Adipocyte (in vitro differentiated cells): ENCODE measurements around the gene MEIS2.

Experiments used
- DNase-seq: peaks from one replicate; pipeline ENCODE4 v3.0.0-alpha.2; 2015; ENCODE audit warnings: low read depth
- H3K27me3 ChIP-seq: replicated peaks from 2 replicates; pipeline ENCODE4 v1.7.0; 2013; ENCODE audit warnings: mild to moderate bottlenecking, low read length, moderate library complexity; ENCODE audit not compliant: control insufficient read depth, insufficient read depth
- H3K36me3 ChIP-seq: 2 replicates; pipeline ENCODE4 v1.7.0; 2013; ENCODE audit warnings: low read length, mild to moderate bottlenecking, moderate library complexity; ENCODE audit not compliant: control insufficient read depth, insufficient read depth, severe bottlenecking
- H3K4me1 ChIP-seq: 2 replicates; pipeline ENCODE4 v1.7.0; 2013; ENCODE audit warnings: mild to moderate bottlenecking, low read length, moderate library complexity; ENCODE audit not compliant: control insufficient read depth, insufficient read depth
- H3K4me3 ChIP-seq: 2 replicates; pipeline ENCODE4 v1.7.0; 2013; ENCODE audit warnings: mild to moderate bottlenecking, low read length, moderate library complexity
- H3K9ac ChIP-seq: 2 replicates; pipeline ENCODE4 v1.7.0; 2013; ENCODE audit warnings: mild to moderate bottlenecking, low read length, moderate library complexity
- H3K9me3 ChIP-seq: 2 replicates; pipeline ENCODE4 v1.7.0; 2013; ENCODE audit warnings: mild to moderate bottlenecking, low read length, moderate library complexity; ENCODE audit not compliant: control insufficient read depth

MEIS2 gene

GRCh38 chr15:37070686-37071085, 29.7 kb downstream of the MEIS2 start:
- no peaks in the 10 kb centered on the region for H3K9me3 ChIP-seq
- H3K4me1 ChIP-seq, result peaks cover 6% of the 10 kb centered on the region
- no peak overlapping the region for H3K9ac ChIP-seq
- peaks cover 42% of the 10 kb centered on the region for H3K36me3 ChIP-seq
- no peak overlapping the region for H3K4me3 ChIP-seq
- no peak for DNase-seq
- H3K27me3 ChIP-seq, result no peaks in the 10 kb centered on the region

GRCh38 chr15:37061996-37062395, 38.4 kb downstream of the MEIS2 start:
- no peaks in the 10 kb centered on the region for H3K27me3 ChIP-seq
- H3K9me3 ChIP-seq, result no peaks in the 10 kb centered on the region
- H3K4me3 ChIP-seq, result no peak overlapping the region
- H3K36me3 ChIP-seq, result peaks cover 31% of the 10 kb centered on the region
- peaks cover 16% of the 10 kb centered on the region for H3K4me1 ChIP-seq
- H3K9ac ChIP-seq, result no peak overlapping the region
- DNase-seq, result no peak

- Histone ChIP-seq H3K4me3 (no peak overlapping the region), H3K4me1 (peaks cover 24% of the 10 kb centered on the region), H3K27me3 (no peaks in the 10 kb centered on the region), H3K9me3 (no peaks in the 10 kb centered on the region), H3K9ac (no peak overlapping the region), H3K36me3 (peaks cover 22% of the 10 kb centered on the region)
- DNase-seq, result peak; percentile 83
Measured at GRCh38 chr15:37059086-37059485, 41.3 kb downstream of the MEIS2 start.

- no peaks in the 10 kb centered on the region for H3K9me3 ChIP-seq
- DNase-seq, result peak; percentile 12
- H3K9ac ChIP-seq, result no peak overlapping the region
- no peak overlapping the region for H3K4me3 ChIP-seq
- H3K27me3 ChIP-seq, result no peaks in the 10 kb centered on the region
- peaks cover 22% of the 10 kb centered on the region for H3K36me3 ChIP-seq
- H3K4me1 ChIP-seq, result peaks cover 26% of the 10 kb centered on the region
Measured at GRCh38 chr15:37058316-37058985, 41.9 kb downstream of the MEIS2 start.

- Histone ChIP-seq H3K36me3 (peaks cover 24% of the 10 kb centered on the region), H3K9ac (no peak overlapping the region), H3K4me3 (no peak overlapping the region), H3K9me3 (no peaks in the 10 kb centered on the region), H3K4me1 (peaks cover 32% of the 10 kb centered on the region), H3K27me3 (no peaks in the 10 kb centered on the region)
- DNase-seq, result no peak
Measured at GRCh38 chr15:37057831-37058230, 42.5 kb downstream of the MEIS2 start.

- H3K36me3 ChIP-seq, result peaks cover 22% of the 10 kb centered on the region
- H3K9me3 ChIP-seq, result no peaks in the 10 kb centered on the region
- no peak overlapping the region for H3K4me3 ChIP-seq
- no peak overlapping the region for H3K9ac ChIP-seq
- no peak for DNase-seq
- H3K4me1 ChIP-seq, result peaks cover 32% of the 10 kb centered on the region
- no peaks in the 10 kb centered on the region for H3K27me3 ChIP-seq
Measured at GRCh38 chr15:37057256-37057655, 43.1 kb downstream of the MEIS2 start.

- Histone ChIP-seq H3K9me3 (no peaks in the 10 kb centered on the region), H3K9ac (no peak overlapping the region), H3K4me1 (peaks cover 32% of the 10 kb centered on the region), H3K27me3 (no peaks in the 10 kb centered on the region), H3K36me3 (peaks cover 19% of the 10 kb centered on the region), H3K4me3 (no peak overlapping the region)
- DNase-seq, result no peak
Measured at GRCh38 chr15:37056177-37057121, 43.9 kb downstream of the MEIS2 start.

GRCh38 chr15:37055481-37055880, 44.9 kb downstream of the MEIS2 start:
- H3K9me3 ChIP-seq, result no peaks in the 10 kb centered on the region
- no peak overlapping the region for H3K4me3 ChIP-seq
- no peaks in the 10 kb centered on the region for H3K27me3 ChIP-seq
- H3K9ac ChIP-seq, result no peak overlapping the region
- DNase-seq, result no peak
- H3K36me3 ChIP-seq, result peaks cover 15% of the 10 kb centered on the region
- H3K4me1 ChIP-seq, result peaks cover 32% of the 10 kb centered on the region

- H3K9ac ChIP-seq, result no peak overlapping the region
- H3K4me1 ChIP-seq, result peaks cover 31% of the 10 kb centered on the region
- no peaks in the 10 kb centered on the region for H3K27me3 ChIP-seq
- peaks cover 10% of the 10 kb centered on the region for H3K36me3 ChIP-seq
- no peak overlapping the region for H3K4me3 ChIP-seq
- no peaks in the 10 kb centered on the region for H3K9me3 ChIP-seq
- no peak for DNase-seq
Measured at GRCh38 chr15:37054336-37054735, 46.0 kb downstream of the MEIS2 start.

GRCh38 chr15:37053166-37053565, 47.2 kb downstream of the MEIS2 start:
- Histone ChIP-seq H3K9ac (no peak overlapping the region), H3K27me3 (no peaks in the 10 kb centered on the region), H3K36me3 (peaks cover 8% of the 10 kb centered on the region), H3K9me3 (no peaks in the 10 kb centered on the region), H3K4me3 (peak overlapping the region; percentile 38), H3K4me1 (peaks cover 21% of the 10 kb centered on the region)
- no peak for DNase-seq

- Histone ChIP-seq H3K9ac (no peak overlapping the region), H3K4me1 (peaks cover 22% of the 10 kb centered on the region), H3K4me3 (no peak overlapping the region), H3K27me3 (no peaks in the 10 kb centered on the region), H3K9me3 (no peaks in the 10 kb centered on the region), H3K36me3 (peaks cover 11% of the 10 kb centered on the region)
- DNase-seq, result no peak
Measured at GRCh38 chr15:37050345-37050744, 50.0 kb downstream of the MEIS2 start.
